ENCODE data around the gene MAT2A. TPM values are rescaled to one million over a fixed set of nuclear protein-coding genes. Genes with fewer than 3 reads are reported as not detected.

The MAT2A gene
- total and polyA plus RNA-seq, 9 of the 15 experiments (the other 6 are each of a cell fraction or from before 2014, with no cell fraction given): 130 to 1,027 (median 240) TPM

GRCh38 chr2:85554980-85555612 lies 16.1 kb downstream of the MAT2A start:
- Histone ChIP-seq H4K20me1 (replicated peaks; ENCODE audit: control insufficient read depth, insufficient read depth, low read length) (no peaks in the 10 kb centered on the region), H3K36me3 (ENCODE audit: control insufficient read depth, insufficient read depth, low read length) (peaks cover 84% of the 10 kb centered on the region), H2AFZ (ENCODE audit: low read depth, low read length) (no peak overlapping the region), H3K27ac (ENCODE audit: extremely low read depth, low read depth, low read length) (no peak overlapping the region), H3K9ac (ENCODE audit: insufficient read depth in 1 of 2, low read depth in 2 of 2, low read length in 2 of 2) (no peak overlapping the region), H3K4me1 (replicated peaks in 1 of 2; ENCODE audit: control insufficient read depth in 2 of 2, insufficient read depth in 2 of 2, low read length in 2 of 2) (peaks cover 8 to 12% of the 10 kb centered on the region in 2 experiments; a peak in 4 of 5 replicates), H3K9me1 (ENCODE audit: control insufficient read depth, insufficient read depth, low read length) (peaks cover 3% of the 10 kb centered on the region), H3K4me3 (no peak overlapping the region), H3K27me3 (ENCODE audit: control insufficient read depth in 2 of 2, insufficient read depth in 2 of 2, low read length in 2 of 2) (no peaks in the 10 kb centered on the region), H3K4me2 (ENCODE audit: insufficient read depth, low read length) (no peak overlapping the region), H3K9me3 (replicated peaks; ENCODE audit: control insufficient read depth, insufficient read depth, low read depth, low read length) (no peaks in the 10 kb centered on the region), H3K79me2 (ENCODE audit: control insufficient read depth, insufficient read depth, low read length) (peaks cover 21% of the 10 kb centered on the region)
- WGBS (ENCODE audit: insufficient coverage, low coverage, missing lambda C conversion rate): 91% methylated on average over 3 of the region's 3 CpGs
- no TSS peak for BruUV-seq (replicated peaks)
- intact Hi-C loops (cut with micrococcal nuclease): loop anchor here (5.0 kb wide), 1 partner anchor 228 kb away; the partner anchor contains the start of gene TGOLN2
- ATAC-seq (no peak), DNase-seq (ENCODE audit: extremely low read depth in 1 of 4, low spot score in 3 of 4) (no peak), FAIRE-seq (no peak)
- CTCF ChIA-PET (ENCODE audit: low intra/inter-chr PET ratio): no interaction called here
- no peak for TF ChIP-seq KDM2B (CRISPR knock-in tag; IDR thresholded peaks at IDR 0.05)
- no peak for TF ChIP-seq POLR2B (IDR thresholded peaks at IDR 0.05; ENCODE audit: low read depth, partially characterized antibody)
- TF ChIP-seq RBM15 (IDR thresholded peaks at IDR 0.05; ENCODE audit: insufficient read depth, low read length): no peak
- TF ChIP-seq NR2C2 (CRISPR knock-in tag; IDR thresholded peaks at IDR 0.05): no peak
- no peak for TF ChIP-seq NR2C2 (tag; IDR thresholded peaks at IDR 0.05)
- TF ChIP-seq RAD51 (IDR thresholded peaks at IDR 0.05; ENCODE audit: borderline replicate concordance, low read depth): no peak
- TF ChIP-seq EWSR1 (IDR thresholded peaks at IDR 0.05; ENCODE audit: borderline replicate concordance, low read depth, partially characterized antibody): no peak
- TF ChIP-seq TCF15 (CRISPR knock-in tag; IDR thresholded peaks at IDR 0.05): no peak
- no peak for TF ChIP-seq ZNF79 (CRISPR knock-in tag; IDR thresholded peaks at IDR 0.05; ENCODE audit: low read depth)
- no peak for TF ChIP-seq HMGXB4 (CRISPR knock-in tag; IDR thresholded peaks at IDR 0.05)
- no peak for TF ChIP-seq C11orf30 (IDR thresholded peaks at IDR 0.05; ENCODE audit: low read depth)
- TF ChIP-seq ZNF586 (CRISPR knock-in tag; conservative IDR thresholded peaks at IDR 0.05): no peak
- no peak for TF ChIP-seq FOXJ3 (CRISPR knock-in tag; IDR thresholded peaks at IDR 0.05)
- no peak for TF ChIP-seq ZNF324 (CRISPR knock-in tag; IDR thresholded peaks at IDR 0.05)
- TF ChIP-seq DDX20 (tag; IDR thresholded peaks at IDR 0.05; ENCODE audit: low read depth): no peak
- no peak for TF ChIP-seq XRCC3 (IDR thresholded peaks at IDR 0.05)
- POLR2A ChIA-PET: interaction anchor here (1.5 to 24.3 kb wide), 3 partner anchors 10 to 201 kb away, joined by 4 to 1576 read pairs (median 358); partner anchors contain the start of genes CAPG, ELMOD3, MAT2A and RETSAT
- in situ Hi-C loops (cut with MboI): loop anchor here (5.0 kb wide), 1 partner anchor 138 kb away; the partner anchor contains the start of gene SH2D6

Data from K562 (cell line).